ENCODE measurements around the gene E2F4.

Gene E2F4

GRCh38 chr16:67207249-67208091 is 15.5 kb downstream of the E2F4 start:
- no peak for DNase-seq

GRCh38 chr16:67208154-67208896 is 16.4 kb downstream of the E2F4 start:
- DNase-seq: no peak

DNA sequence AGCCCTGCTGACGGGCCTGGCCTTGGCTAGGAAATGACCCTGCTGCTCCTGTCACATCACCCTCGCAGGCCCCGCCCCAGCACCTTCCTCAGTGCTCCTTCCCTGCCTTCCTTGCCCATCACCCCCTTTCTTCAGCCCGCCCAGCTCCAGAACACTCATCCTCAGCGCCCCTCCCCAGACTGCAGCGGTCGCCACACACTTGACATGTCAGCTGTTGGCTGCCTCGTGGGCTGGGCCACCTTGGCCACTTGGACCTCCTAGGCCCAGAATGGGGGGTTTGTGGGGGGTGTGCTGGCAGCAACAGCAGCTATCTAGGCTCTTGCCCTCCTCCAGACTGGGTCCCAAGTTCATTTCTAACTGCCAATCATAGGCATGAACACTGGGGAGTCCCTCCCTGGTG is 17.6 kb downstream of the E2F4 start:
- no peak for DNase-seq

DNA sequence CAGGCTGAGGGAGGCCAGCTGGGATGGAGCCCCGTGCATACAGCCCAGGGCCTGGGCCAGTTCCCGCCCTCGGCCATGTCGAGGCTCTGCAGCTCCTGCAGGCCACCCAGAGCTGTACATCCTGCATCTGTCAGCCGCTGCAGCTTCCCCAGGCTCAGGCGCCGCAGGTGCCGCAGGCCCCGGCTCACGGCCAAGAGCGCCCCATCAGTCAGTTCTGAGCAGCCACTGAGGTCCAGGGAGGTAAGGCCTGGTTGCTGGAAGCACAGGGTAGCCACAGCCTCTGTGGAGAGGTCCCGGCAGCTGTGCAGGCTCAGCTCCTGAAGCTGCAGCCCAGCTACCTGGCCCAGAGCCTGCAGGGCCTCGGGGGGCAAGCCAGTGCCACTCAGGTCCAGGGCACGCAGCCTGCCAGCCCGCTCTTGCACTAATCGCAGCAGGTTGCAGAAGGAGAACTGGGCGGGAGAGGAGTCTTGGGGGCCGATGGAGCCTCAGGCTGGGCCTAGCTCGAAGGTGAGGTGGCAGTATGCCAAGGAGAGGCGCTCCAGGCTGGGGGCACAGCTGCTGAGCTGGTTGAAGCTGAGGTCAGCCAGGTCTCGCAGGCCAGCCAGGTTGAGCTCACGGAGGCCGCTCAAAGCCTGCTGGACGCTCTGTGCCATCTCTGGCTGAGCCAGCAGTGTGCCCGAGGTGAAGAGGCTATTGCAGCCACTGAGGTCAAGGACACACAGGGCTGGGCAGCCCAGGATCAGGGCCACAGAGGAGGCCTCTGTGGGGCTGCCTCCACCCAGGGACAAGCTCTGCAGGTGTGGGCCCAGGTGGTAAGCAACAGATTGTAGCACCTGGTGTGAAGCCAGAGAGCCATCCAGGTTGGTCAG is 18.3 kb downstream of the E2F4 start:
- DNase-seq: no peak

DNA sequence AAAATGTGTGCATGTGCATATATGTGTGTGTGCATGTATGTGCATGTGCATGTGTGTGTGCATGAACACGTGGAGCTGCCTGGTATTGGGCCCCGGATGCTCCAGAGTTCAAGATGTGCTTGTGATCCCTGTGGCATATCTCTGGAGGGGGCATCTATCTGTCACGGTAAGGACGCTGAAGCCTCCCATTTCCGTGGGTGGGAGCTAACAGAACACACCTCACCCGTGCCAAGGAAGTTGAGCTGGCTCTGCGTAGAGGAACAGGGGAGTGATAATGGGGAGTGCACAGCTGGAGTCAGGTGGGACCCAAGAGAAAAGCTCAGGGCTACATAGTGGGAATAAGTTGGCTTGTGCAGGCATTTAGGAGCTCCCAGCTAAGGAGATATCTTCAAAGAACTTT is 19.7 kb downstream of the E2F4 start:
- no peak for DNase-seq

GRCh38 chr16:67212766-67213165 is 20.8 kb downstream of the E2F4 start:
- no peak for DNase-seq

DNA sequence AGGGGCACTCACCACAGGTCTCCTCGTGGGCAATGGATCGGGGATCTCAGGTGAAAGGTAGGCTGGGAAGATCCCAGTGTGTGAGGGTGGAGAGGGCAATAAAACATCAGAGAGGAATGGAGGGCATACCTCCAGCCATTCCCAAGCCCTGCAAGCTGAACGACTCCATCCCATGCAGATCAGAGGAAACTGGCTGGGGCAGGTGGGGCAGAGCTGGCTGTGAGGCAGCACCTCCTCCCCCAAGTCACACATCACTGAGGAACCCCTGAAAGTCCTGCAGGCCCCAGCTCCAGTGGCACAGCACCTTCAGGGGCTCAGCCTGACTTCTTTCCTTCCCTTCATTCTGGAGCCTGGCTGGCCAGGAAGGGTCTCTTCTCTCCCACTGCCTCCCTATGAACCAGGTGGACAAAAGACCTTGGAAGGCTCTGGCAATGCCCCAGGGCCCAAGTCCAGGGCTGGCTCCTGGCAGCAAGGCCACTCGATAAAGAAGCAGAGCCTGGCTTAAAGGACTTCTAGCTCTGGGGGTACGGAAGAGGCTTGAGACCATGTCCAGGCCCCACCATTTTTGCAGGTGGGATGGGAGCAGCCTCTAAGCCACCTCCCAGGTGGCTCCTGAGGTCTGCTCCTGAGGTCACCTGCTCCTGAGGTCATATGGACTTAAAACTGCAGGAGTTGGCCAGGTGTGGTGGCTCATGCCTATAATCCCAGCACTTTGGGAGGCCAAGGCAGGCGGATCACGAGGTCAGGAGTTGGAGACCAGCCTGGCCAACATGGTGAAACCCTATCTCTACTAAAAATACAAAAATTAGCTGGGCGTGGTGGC is 21.5 kb downstream of the E2F4 start:
- no peak for DNase-seq

DNA sequence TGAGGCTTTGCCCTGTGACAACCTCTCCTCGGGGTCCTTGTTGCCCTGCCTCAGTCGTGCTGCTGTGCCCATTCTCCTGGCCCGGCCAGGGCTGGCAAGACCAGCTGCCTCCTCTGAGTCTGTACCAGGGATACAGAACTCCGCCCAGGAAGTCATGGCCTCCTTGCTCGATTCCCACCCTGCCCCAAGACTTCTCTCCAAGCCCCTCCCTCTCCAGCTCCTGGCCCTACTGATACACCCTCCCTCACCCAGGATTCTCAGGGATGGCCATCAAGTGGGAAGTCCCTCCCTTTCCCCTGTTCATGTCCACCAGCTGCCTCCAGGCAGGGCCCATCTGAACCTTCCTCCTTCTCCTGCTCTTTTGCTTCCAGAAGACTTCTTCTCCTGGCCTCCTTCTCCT is 23.8 kb downstream of the E2F4 start:
- DNase-seq: no peak

DNA sequence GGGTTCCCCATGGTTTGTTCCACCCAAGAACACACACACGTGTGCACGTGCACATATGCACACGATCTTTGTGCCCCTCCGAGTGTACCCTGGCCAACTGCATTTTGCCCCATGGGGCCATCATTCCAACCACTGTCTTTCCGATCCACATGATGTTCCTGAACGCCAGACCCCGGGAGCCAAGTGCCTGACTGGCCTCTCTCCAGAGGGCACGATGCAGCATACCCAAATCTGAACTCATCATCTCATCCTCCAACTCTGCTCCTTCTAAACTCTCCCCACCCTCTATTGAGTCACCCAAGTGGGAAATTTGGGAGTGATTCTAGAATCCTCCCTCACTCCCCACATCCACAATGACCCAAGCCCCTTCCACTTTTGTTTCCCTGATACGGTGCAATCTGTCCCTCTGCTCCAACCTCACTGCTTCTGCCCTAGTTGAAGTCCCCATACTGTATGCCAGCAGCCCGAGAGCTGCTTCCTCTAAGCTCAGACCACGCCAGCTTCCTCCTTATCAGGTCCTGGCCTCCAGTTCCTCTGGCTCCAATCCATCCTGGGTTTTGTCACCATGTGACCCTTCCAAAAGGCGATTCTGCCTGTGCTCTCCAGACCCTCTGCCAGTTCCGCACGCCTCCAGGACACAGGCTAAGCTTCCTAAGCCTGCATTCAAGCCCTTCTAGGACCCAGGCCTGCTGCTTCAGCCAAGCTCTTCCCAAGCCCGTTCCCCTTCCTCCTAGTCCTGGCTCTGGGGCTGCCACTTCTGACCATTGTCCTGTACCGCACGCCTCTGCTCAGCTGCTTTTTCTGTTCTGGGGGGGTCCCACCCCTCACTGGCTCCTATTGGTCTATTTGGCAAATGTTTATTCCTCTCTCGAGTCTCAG is 24.9 kb downstream of the E2F4 start:
- DNase-seq: peak in 8 of 56 donors; percentile 3 to 46 (median 16)

DNA sequence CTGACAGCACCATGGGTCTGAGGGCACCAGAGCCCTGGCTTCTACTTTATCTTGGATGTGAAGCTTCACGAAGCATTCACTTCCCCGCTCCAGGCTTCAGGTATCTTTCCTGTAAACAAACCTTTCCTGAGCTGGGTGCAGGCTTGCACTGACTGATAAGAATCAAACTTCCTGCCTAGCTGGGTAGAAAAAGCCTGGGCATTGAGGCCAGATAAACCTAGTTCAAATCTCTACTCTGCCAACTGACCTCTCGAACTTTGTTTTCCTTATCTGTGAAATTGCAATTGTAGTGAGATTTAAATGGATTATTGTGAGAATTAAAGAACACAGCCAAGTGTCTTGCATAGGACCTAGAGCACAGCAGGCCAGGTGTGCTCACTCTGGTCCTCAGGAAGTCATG is 32.0 kb downstream of the E2F4 start:
- DNase-seq: no peak

DNA sequence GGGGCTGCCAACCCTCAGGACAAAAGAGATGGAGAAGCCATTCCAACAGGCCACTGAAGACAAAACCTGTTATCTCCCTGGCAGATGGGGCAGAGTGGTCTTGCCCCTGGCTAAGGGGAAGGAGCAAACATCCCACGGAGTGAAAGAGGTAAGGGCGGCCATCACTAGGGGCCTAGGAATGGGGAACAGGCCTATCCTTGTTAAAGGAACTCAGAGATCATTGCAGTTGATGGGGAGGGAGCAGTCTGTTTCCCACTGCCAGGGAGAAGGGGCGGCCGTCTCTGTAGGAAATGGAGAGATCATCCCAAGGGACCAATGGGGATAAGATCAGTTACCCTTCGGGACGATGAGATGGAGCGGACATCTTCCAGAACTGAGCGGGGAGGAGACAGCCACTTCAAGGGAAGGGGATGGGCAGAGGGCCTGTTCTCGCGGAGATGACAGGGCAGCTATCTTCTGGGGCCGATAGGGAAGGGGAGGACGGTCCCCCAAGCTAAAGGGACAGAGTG is 34.4 kb downstream of the E2F4 start:
- no peak for DNase-seq

DNA sequence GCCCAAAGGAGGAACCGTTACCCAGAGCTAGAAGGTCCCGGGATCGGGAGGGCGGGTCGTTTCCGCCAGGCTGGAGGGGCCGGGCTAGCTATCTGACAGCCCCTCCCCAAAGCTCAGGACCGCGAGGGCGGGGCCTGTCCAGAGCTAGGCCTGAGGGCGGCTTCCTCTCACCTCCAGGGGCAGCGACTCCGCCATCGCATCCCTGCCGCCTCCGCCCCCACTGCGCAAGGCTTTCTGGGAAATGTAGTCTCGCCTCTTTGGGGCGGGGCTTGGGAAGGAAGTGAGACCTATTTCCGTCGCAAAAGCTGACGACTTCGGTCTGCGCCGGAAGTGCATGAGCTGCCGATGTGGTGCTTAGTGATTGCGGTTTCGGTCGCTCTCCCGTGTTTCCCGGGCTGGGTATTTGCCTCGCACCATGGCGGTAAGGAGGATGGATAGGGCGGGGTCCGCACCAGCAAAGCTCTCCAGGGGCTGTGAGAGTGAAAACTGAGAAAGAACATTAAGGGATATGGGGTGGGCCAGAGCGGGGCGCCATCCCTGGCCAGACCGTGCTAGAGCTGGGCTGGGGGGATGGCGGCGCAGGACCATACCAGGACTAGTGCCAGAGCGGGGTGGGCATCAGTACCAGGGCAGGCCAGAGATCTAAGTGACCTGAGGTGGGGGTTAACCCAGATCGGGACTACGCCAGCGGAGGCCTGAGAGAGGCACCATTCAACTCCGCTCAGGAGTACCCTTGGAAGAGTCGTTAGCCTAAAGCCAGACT is 35.0 kb downstream of the E2F4 start, which contains the start of gene TMEM208:
TSS of gene TMEM208 (plus strand) at position 327 of the 763 bp plus-strand sequence. CDS start at position 416, 89 bp downstream.
- DNase-seq: peak; percentile 76 to 98 (median 92)

- no peak for DNase-seq
Measured at GRCh38 chr16:67227567-67227921, 35.6 kb downstream of the E2F4 start.

GRCh38 chr16:67228034-67228785 is 36.3 kb downstream of the E2F4 start:
- no peak for DNase-seq

- no peak for DNase-seq
Measured at GRCh38 chr16:67228905-67229304, 37.0 kb downstream of the E2F4 start.

DNA sequence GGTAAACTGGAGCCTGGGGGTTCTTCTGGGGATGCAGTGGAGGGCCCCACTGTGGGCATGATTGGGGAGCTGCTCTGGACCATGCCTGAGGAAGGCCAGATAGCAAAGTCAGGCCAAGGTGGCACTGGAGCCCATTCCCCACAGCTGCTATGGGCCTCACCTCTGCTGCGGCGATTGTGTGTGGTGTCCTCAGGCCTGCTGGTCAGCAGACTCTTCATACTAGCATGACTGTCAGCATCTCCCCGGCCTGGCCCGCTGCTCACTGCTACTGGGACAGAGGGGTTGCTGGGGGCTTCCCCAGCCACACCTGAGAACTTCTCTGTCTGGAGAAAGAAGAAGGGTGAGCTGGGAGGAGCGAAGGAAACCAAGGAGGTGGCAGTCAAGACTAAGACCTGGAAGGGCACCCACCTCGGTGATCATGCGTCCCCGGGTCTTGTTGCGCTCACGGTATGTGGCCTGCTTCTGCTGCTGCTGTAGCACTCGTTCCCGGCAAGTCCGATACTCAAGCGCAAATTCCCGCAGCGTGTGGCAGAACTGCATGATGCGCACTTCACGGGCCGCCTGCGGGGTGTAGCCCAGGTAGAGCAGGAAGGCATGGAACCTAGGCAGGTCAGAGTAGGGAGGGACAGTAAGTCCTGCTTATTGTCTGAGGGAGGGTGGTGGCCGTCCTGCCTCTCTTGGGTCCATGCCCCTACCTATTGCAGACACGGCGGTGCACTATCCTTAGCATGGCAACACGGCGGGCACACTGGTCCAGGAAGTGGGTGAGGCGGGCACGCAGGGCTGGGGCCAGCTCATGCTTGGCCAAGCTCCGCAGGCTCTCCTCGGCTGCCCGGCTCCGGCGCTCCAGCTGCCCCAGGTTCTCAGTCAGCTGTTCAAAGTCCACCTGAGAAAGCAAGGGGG is 38.2 kb downstream of the E2F4 start:
- DNase-seq: no peak
